ENCODE results near the gene ILDR2. TPM values are rescaled to one million over a fixed set of nuclear protein-coding genes. Genes with fewer than 3 reads are reported as not detected.

The ILDR2 gene
- total and polyA plus RNA-seq, 7 donors, result 0.42 to 15.8 (median 8.1) TPM; not detected in 2

GRCh38 chr1:166999075-166999474 is 23.7 kb upstream of the ILDR2 start:
- TF ChIP-seq POLR2AphosphoS5 (IDR thresholded peaks at IDR 0.05) (no peak), EP300 (IDR thresholded peaks at IDR 0.05) (no peak)
- no peak for DNase-seq
- Histone ChIP-seq H3K36me3 (no peaks in the 10 kb centered on the region), H3K27me3 (no peaks in the 10 kb centered on the region), H3K4me1 (no peaks in the 10 kb centered on the region), H3K27ac (no peak overlapping the region), H3K4me3 (no peak overlapping the region), H3K9me3 (no peaks in the 10 kb centered on the region)
- intact Hi-C loops (cut with DNase I), result no loop called here
- 85 to 91% methylated on average over 1 of the region's 1 CpG for whole genome bisulfite sequencing, 2 donors

GRCh38 chr1:166988974-166989515 is 13.7 kb upstream of the ILDR2 start, which contains the start of gene MAEL:
MAEL (plus strand) TSS chr1:166989280; CDS start chr1:166989353, 73 bp downstream.
- TF ChIP-seq POLR2A (IDR thresholded peaks at IDR 0.05), result no peak
- TF ChIP-seq, protein P1, sequence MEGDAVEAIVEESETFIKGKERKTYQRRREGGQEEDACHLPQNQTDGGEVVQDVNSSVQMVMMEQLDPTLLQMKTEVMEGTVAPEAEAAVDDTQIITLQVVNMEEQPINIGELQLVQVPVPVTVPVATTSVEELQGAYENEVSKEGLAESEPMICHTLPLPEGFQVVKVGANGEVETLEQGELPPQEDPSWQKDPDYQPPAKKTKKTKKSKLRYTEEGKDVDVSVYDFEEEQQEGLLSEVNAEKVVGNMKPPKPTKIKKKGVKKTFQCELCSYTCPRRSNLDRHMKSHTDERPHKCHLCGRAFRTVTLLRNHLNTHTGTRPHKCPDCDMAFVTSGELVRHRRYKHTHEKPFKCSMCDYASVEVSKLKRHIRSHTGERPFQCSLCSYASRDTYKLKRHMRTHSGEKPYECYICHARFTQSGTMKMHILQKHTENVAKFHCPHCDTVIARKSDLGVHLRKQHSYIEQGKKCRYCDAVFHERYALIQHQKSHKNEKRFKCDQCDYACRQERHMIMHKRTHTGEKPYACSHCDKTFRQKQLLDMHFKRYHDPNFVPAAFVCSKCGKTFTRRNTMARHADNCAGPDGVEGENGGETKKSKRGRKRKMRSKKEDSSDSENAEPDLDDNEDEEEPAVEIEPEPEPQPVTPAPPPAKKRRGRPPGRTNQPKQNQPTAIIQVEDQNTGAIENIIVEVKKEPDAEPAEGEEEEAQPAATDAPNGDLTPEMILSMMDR (IDR thresholded peaks at IDR 0.05), result no peak
- TF ChIP-seq EP300 (IDR thresholded peaks at IDR 0.05), result no peak
- H3K4me1 ChIP-seq, result peaks cover 0 to 4% (median 0%) of the 10 kb centered on the region in 4 donors
- no peaks in the 10 kb centered on the region for H3K9me3 ChIP-seq
- 93 to 95% methylated on average over 45 of the region's 45 CpGs for WGBS, 2 donors
- H3K27ac ChIP-seq, result no peak within 1 kb of the TSS
- H3K27me3 ChIP-seq, result no peaks in the 10 kb centered on the region
- DNase-seq, result no peak
- H3K4me3 ChIP-seq, result no peak within 1 kb of the TSS
- intact Hi-C loops (cut with DNase I), result no loop called here
- no peaks in the 10 kb centered on the region for H3K36me3 ChIP-seq

GRCh38 chr1:166981589-166981988 is 6.2 kb upstream of the ILDR2 start:
- no peak overlapping the region for H3K4me3 ChIP-seq
- H3K36me3 ChIP-seq, result no peaks in the 10 kb centered on the region
- WGBS, 2 donors, result 51 to 96% methylated on average over 1 of the region's 1 CpG
- H3K27ac ChIP-seq, result no peak overlapping the region
- no peaks in the 10 kb centered on the region for H3K27me3 ChIP-seq
- H3K9me3 ChIP-seq, result no peaks in the 10 kb centered on the region
- no peak for DNase-seq
- TF ChIP-seq EP300 (IDR thresholded peaks at IDR 0.05) (no peak), POLR2AphosphoS5 (IDR thresholded peaks at IDR 0.05) (no peak), POLR2A (IDR thresholded peaks at IDR 0.05) (no peak)
- TF ChIP-seq, protein P1 (IDR thresholded peaks at IDR 0.05), result no peak
- intact Hi-C loops (cut with DNase I), result no loop called here
- peaks cover 0 to 4% (median under 1%) of the 10 kb centered on the region in 4 donors for H3K4me1 ChIP-seq

DNA sequence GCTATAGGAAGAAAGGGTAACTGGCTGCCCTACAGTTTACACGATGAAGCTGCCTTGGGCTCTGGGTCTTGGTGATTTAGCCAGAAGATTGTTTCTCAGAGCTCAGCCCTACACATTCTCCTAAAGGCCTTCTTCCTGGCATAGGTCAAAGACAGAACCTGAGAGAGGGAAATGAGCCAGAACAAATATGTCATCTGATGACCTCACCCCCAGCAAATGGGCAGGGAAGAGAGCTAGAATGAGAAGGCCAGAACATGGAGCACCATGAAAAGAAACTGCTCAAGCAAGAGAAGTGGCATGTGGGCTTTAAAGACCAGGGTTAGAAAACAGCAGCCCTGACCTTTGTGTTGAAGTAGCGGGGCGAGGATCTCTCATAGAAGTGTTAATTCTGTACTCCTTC is 5.5 kb upstream of the ILDR2 start:
- intact Hi-C loops (cut with DNase I), result no loop called here
- peaks cover 0 to 11% (median 4%) of the 10 kb centered on the region in 4 donors for H3K4me1 ChIP-seq
- H3K9me3 ChIP-seq, result no peaks in the 10 kb centered on the region
- H3K27me3 ChIP-seq, result no peaks in the 10 kb centered on the region
- TF ChIP-seq EP300 (IDR thresholded peaks at IDR 0.05) (no peak), POLR2A (IDR thresholded peaks at IDR 0.05) (no peak), POLR2AphosphoS5 (IDR thresholded peaks at IDR 0.05) (no peak)
- TF ChIP-seq, protein P1 (IDR thresholded peaks at IDR 0.05), result no peak
- H3K36me3 ChIP-seq, result no peaks in the 10 kb centered on the region
- H3K4me3 ChIP-seq, result no peak overlapping the region
- H3K27ac ChIP-seq, result no peak overlapping the region
- no peak for DNase-seq
- WGBS, 2 donors, result 85 to 90% methylated on average over 3 of the region's 3 CpGs

GRCh38 chr1:166980383-166980782 is 5.0 kb upstream of the ILDR2 start:
- Histone ChIP-seq H3K36me3 (no peaks in the 10 kb centered on the region), H3K4me3 (no peak overlapping the region), H3K27me3 (no peaks in the 10 kb centered on the region), H3K4me1 (peaks cover 0 to 11% (median 4%) of the 10 kb centered on the region in 4 donors), H3K27ac (no peak overlapping the region), H3K9me3 (no peaks in the 10 kb centered on the region)
- intact Hi-C loops (cut with DNase I), result no loop called here
- TF ChIP-seq POLR2AphosphoS5 (IDR thresholded peaks at IDR 0.05), result no peak
- TF ChIP-seq, protein P1 (IDR thresholded peaks at IDR 0.05), result no peak
- TF ChIP-seq EP300 (IDR thresholded peaks at IDR 0.05), result no peak
- no peak for TF ChIP-seq POLR2A (IDR thresholded peaks at IDR 0.05)
- WGBS, 2 donors, result 77 to 81% methylated on average over 1 of the region's 1 CpG
- DNase-seq, result no peak
